HepG2 (cell line): ENCODE data around the gene TFF2. TPM values are rescaled to one million over a fixed set of nuclear protein-coding genes. Genes with fewer than 3 reads are reported as not detected.
A peak's percentile ranks its signal among the peaks of the same experiment; 100 is the strongest.

Source experiments
- AHR ChIP-seq: IDR thresholded peaks from 2 replicates; pipeline ENCODE4 v1.6.1; 2018; ENCODE audit warnings: missing genetic modification reagents, missing compliant biosample characterization
- IRF9 ChIP-seq: sonication (generic); formaldehyde crosslinking; IDR thresholded peaks from 2 replicates; pipeline ENCODE4 v1.8.0; 2022; ENCODE audit warnings: missing genetic modification reagents, mild to moderate bottlenecking, borderline replicate concordance
- MAZ ChIP-seq, 2 experiments: sonication (generic) in 1 of 2; formaldehyde crosslinking in 1 of 2; IDR thresholded peaks; 2 replicates each; pipeline versions ENCODE4 v1.5.0 to v1.6.1; 2012 to 2020; ENCODE audit warnings: low read depth in 2 of 2, mild to moderate bottlenecking in 2 of 2, borderline replicate concordance in 1 of 2, improper control_type of control experiment in 1 of 2, low read length in 1 of 2, missing genetic modification reagents in 1 of 2, moderate library complexity in 1 of 2
- RXRB ChIP-seq: IDR thresholded peaks from 2 replicates; pipeline ENCODE4 v1.6.1; 2016; ENCODE audit warnings: borderline replicate concordance, missing genetic modification reagents, missing compliant biosample characterization
- SSRP1 ChIP-seq: IDR thresholded peaks from 2 replicates; pipeline ENCODE4 v1.6.1; 2016; ENCODE audit warnings: control low read depth
- STAT6 ChIP-seq: sonication (generic); formaldehyde crosslinking; IDR thresholded peaks from 2 replicates; pipeline ENCODE4 v1.4.0; 2020; ENCODE audit warnings: missing genetic modification reagents, mild to moderate bottlenecking, borderline replicate concordance
- U2AF1 ChIP-seq: fragments of 200-400 bp; formaldehyde crosslinking; optimal IDR thresholded peaks from 2 replicates; pipeline ENCODE3; 2017; ENCODE audit warnings: mild to moderate bottlenecking, low read depth, low read length
- ZNF276 ChIP-seq: sonication (generic); formaldehyde crosslinking; IDR thresholded peaks from 2 replicates; pipeline ENCODE4 v1.4.0; 2020; ENCODE audit warnings: mild to moderate bottlenecking, low read depth, missing genetic modification reagents
- ZNF580 ChIP-seq: IDR thresholded peaks from 2 replicates; pipeline ENCODE4 v1.6.1; 2016; ENCODE audit warnings: low read depth, borderline replicate concordance
- ZNF678 ChIP-seq: sonication (generic); formaldehyde crosslinking; IDR thresholded peaks from 2 replicates; pipeline ENCODE4 v1.4.0; 2020; ENCODE audit warnings: mild to moderate bottlenecking, missing genetic modification reagents
- ZSCAN20 ChIP-seq: sonication (generic); formaldehyde crosslinking; IDR thresholded peaks from 2 replicates; pipeline ENCODE4 v1.4.0; 2020; ENCODE audit warnings: missing genetic modification reagents, mild to moderate bottlenecking, borderline replicate concordance
- polyA plus RNA-seq, 8 experiments: library from polyadenylated mRNA; depleted of rRNA in 3 of 8; stranded (reverse) in 7 of 8; unstranded in 1 of 8; fragments of >200 nt; fragmentation: Illumina TruSeq in 4 of 8; extraction: Trizol in 4 of 8; gene quantifications; 2 replicates each; pipeline versions ENCODE4 v1.2.1 to v1.2.3, GENCODE V29; 2011 to 2016; ENCODE audit warnings: low read depth in 4 of 8, missing spikeins in 1 of 8, mixed read lengths in 1 of 8; ENCODE audit not compliant: insufficient read depth in 1 of 8
- total RNA-seq, 5 experiments: library from RNA; depleted of rRNA; stranded (reverse); fragments of >200 nt; fragmentation: Illumina TruSeq; extraction: Trizol; gene quantifications; 2 replicates each; pipeline ENCODE4 v1.2.3, GENCODE V29; 2016; ENCODE audit warnings: low read depth in 1 of 5
- TF ChIP-seq, protein P1 (sequence below): sonication (generic); formaldehyde crosslinking; IDR thresholded peaks from one replicate; pipeline ENCODE4 v1.5.1; 2020; ENCODE audit warnings: mild to moderate bottlenecking, missing genetic modification reagents; ENCODE audit errors: not compliant biosample characterization

The TFF2 gene
- total and polyA plus RNA-seq, 2 of the 13 experiments (the other 11 are each of a cell fraction or from before 2014, with no cell fraction given) = 1.5 TPM; not detected in 1

GRCh38 chr21:42386034-42386591 is 35.3 kb upstream of the TFF2 start (continued):
- TF ChIP-seq, protein P1, sequence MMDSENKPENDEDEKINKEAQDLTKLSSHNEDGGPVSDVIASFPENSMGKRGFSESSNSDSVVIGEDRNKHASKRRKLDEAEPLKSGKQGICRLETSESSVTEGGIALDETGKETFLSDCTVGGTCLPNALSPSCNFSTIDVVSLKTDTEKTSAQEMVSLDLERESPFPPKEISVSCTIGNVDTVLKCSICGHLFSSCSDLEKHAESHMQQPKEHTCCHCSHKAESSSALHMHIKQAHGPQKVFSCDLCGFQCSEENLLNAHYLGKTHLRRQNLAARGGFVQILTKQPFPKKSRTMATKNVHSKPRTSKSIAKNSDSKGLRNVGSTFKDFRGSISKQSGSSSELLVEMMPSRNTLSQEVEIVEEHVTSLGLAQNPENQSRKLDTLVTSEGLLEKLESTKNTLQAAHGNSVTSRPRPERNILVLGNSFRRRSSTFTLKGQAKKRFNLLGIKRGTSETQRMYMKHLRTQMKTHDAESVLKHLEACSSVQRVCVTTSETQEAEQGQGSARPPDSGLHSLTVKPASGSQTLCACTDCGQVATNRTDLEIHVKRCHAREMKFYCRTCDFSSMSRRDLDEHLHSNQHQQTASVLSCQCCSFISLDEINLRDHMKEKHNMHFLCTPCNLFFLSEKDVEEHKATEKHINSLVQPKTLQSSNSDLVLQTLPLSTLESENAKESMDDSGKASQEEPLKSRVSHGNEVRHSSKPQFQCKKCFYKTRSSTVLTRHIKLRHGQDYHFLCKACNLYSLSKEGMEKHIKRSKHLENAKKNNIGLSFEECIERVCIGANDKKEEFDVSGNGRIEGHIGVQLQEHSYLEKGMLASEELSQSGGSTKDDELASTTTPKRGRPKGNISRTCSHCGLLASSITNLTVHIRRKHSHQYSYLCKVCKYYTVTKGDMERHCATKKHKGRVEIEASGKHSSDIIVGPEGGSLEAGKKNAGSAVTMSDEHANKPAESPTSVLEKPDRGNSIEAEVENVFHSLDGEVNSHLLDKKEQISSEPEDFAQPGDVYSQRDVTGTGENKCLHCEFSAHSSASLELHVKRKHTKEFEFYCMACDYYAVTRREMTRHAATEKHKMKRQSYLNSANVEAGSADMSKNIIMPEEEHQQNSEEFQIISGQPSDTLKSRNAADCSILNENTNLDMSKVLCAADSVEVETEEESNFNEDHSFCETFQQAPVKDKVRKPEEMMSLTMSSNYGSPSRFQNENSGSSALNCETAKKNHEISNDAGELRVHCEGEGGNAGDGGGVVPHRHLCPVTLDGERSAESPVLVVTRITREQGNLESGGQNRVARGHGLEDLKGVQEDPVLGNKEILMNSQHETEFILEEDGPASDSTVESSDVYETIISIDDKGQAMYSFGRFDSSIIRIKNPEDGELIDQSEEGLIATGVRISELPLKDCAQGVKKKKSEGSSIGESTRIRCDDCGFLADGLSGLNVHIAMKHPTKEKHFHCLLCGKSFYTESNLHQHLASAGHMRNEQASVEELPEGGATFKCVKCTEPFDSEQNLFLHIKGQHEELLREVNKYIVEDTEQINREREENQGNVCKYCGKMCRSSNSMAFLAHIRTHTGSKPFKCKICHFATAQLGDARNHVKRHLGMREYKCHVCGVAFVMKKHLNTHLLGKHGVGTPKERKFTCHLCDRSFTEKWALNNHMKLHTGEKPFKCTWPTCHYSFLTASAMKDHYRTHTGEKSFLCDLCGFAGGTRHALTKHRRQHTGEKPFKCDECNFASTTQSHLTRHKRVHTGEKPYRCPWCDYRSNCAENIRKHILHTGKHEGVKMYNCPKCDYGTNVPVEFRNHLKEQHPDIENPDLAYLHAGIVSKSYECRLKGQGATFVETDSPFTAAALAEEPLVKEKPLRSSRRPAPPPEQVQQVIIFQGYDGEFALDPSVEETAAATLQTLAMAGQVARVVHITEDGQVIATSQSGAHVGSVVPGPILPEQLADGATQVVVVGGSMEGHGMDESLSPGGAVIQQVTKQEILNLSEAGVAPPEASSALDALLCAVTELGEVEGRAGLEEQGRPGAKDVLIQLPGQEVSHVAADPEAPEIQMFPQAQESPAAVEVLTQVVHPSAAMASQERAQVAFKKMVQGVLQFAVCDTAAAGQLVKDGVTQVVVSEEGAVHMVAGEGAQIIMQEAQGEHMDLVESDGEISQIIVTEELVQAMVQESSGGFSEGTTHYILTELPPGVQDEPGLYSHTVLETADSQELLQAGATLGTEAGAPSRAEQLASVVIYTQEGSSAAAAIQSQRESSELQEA (CRISPR knock-in tag) = no peak
- no peak for TF ChIP-seq ZSCAN20 (CRISPR knock-in tag)
- TF ChIP-seq U2AF1 = no peak
- no peak for TF ChIP-seq ZNF276 (CRISPR knock-in tag)
- no peak for TF ChIP-seq ZNF580
- TF ChIP-seq SSRP1 (CRISPR knock-in tag) = peak; percentile 75; the same call in 1 of the 2 replicates
- TF ChIP-seq STAT6 = no peak
- TF ChIP-seq IRF9 (CRISPR knock-in tag) = no peak
- TF ChIP-seq AHR = peak; percentile 23; the same call in 1 of the 2 replicates
- TF ChIP-seq RXRB (CRISPR knock-in tag) = peak; percentile 95
- TF ChIP-seq MAZ (IDR thresholded peaks at IDR 0.05; ENCODE audit: borderline replicate concordance, low read depth, low read length) = no peak
- TF ChIP-seq MAZ (CRISPR knock-in tag; IDR thresholded peaks at IDR 0.05; ENCODE audit: low read depth) = no peak
- no peak for TF ChIP-seq ZNF678
